Stomach (tissue), 9 donors: ENCODE data around the gene SPPL2C. TPM values are rescaled to one million over a fixed set of nuclear protein-coding genes. Genes with fewer than 3 reads are reported as not detected.

Source experiments
- DNase-seq, 2 donors: peaks; one replicate each; pipeline versions ENCODE4 v3.0.0 to v3.0.0-alpha.2; 2013 to 2019
- H3K27ac ChIP-seq, 5 donors: fragments of 200-600 bp in 4 of 5; sonication (generic) in 4 of 5; one replicate each; pipeline ENCODE4 v1.5.1; 2013 to 2019; ENCODE audit warnings: mild to moderate bottlenecking in 1 of 5, moderate library complexity in 1 of 5
- H3K27me3 ChIP-seq, 3 donors: fragments of 200-600 bp; sonication (generic); one replicate each; pipeline ENCODE4 v1.5.1; 2017 to 2019; ENCODE audit warnings: mixed run types in 1 of 3
- H3K36me3 ChIP-seq, 4 donors: fragments of 200-600 bp; sonication (generic); 1 replicate in 3 of 4; 2 replicates in 1 of 4; pipeline ENCODE4 v1.5.1; 2016 to 2019
- H3K4me1 ChIP-seq, 4 donors: fragments of 200-600 bp; sonication (generic); one replicate each; pipeline ENCODE4 v1.5.1; 2016 to 2019
- H3K4me3 ChIP-seq, 4 donors: fragments of 200-600 bp; sonication (generic) in 3 of 4; one replicate each; pipeline ENCODE4 v1.5.1; 2016 to 2019; ENCODE audit warnings: mild to moderate bottlenecking in 1 of 4
- H3K9me3 ChIP-seq, 4 donors: fragments of 200-600 bp; sonication (generic); one replicate each; pipeline ENCODE4 v1.5.1; 2016 to 2019
- CTCF ChIP-seq, 7 experiments: fragments of 450-650 bp in 4 of 7; fragments of 200-600 bp in 3 of 7; sonication (generic) in 3 of 7; IDR thresholded peaks; one replicate each; pipeline ENCODE4 v1.5.1; 2016 to 2019; ENCODE audit warnings: antibody characterized with exemption in 7 of 7, control low read depth in 2 of 7, mild to moderate bottlenecking in 1 of 7
- EP300 ChIP-seq: sonication (generic); formaldehyde crosslinking; IDR thresholded peaks from one replicate; pipeline ENCODE4 v1.6.1; 2017; ENCODE audit warnings: antibody characterized with exemption
- POLR2A ChIP-seq, 4 donors: fragments of 450-650 bp; IDR thresholded peaks; one replicate each; pipeline ENCODE4 v1.6.1; 2016; ENCODE audit warnings: antibody characterized with exemption in 4 of 4, control low read depth in 2 of 4, mild to moderate bottlenecking in 1 of 4, moderate library complexity in 1 of 4
- POLR2AphosphoS5 ChIP-seq, 3 donors: sonication (generic); formaldehyde crosslinking; IDR thresholded peaks; one replicate each; pipeline ENCODE4 v1.6.1; 2016; ENCODE audit warnings: antibody characterized with exemption in 3 of 3
- WGBS, 5 donors: extraction: QIAGEN DNeasy Blood & Tissue Kit in 3 of 5; methylation state at CpG; one replicate each; pipeline versions ENCODE4 v1.1.5 to v1.1.7; 2013 to 2018; 5-methylcytosine and 5-hydroxymethylcytosine counted together
- intact Hi-C: fragments of 100-400 bp; cut with DNase I; formaldehyde crosslinking; loops from one replicate; pipeline ENCODE4 v1.15.1; 2023; ENCODE audit warnings: low total_unique reads
- polyA plus RNA-seq, 3 donors: library from polyadenylated mRNA; stranded (reverse); fragments of 200-250 nt; gene quantifications; one replicate each; pipeline ENCODE4 v1.2.3, GENCODE V29; 2013
- total RNA-seq, 5 donors: library from RNA; depleted of rRNA; stranded (reverse); fragments of >200 nt; gene quantifications; one replicate each; pipeline versions ENCODE4 v1.1.0 to v1.2.3, GENCODE V29; 2014 to 2016
- donor health status: healthy with polysubstance abuse.
- donor health status: Bipolar disorder and iron deficiency.
- donor health status: healthy.

Gene SPPL2C
- total and polyA plus RNA-seq, 8 donors: not detected

- Histone ChIP-seq H3K36me3 (no peaks in the 10 kb centered on the region), H3K4me3 (no peak overlapping the region), H3K4me1 (no peaks in the 10 kb centered on the region), H3K27me3 (peaks cover 0 to 44% (median 9%) of the 10 kb centered on the region in 3 donors), H3K9me3 (no peaks in the 10 kb centered on the region), H3K27ac (no peak overlapping the region)
- DNase-seq: no peak
- no peak for TF ChIP-seq POLR2A (IDR thresholded peaks at IDR 0.05)
- TF ChIP-seq CTCF (IDR thresholded peaks at IDR 0.05): no peak
- no peak for TF ChIP-seq POLR2AphosphoS5 (IDR thresholded peaks at IDR 0.05)
- no peak for TF ChIP-seq EP300
- intact Hi-C loops: no loop called here
- WGBS, 5 donors: 64 to 75% (median 68%) methylated on average over 6 of the region's 6 CpGs
Measured at GRCh38 chr17:45867171-45867570, 22.5 kb downstream of the SPPL2C start.

- no peak overlapping the region for H3K27ac ChIP-seq
- intact Hi-C loops: no loop called here
- no peaks in the 10 kb centered on the region for H3K9me3 ChIP-seq
- H3K36me3 ChIP-seq: no peaks in the 10 kb centered on the region
- no peak for DNase-seq
- peaks cover 0 to 42% (median 9%) of the 10 kb centered on the region in 3 donors for H3K27me3 ChIP-seq
- H3K4me1 ChIP-seq: no peaks in the 10 kb centered on the region
- no peak overlapping the region for H3K4me3 ChIP-seq
- TF ChIP-seq EP300: no peak
- no peak for TF ChIP-seq POLR2AphosphoS5 (IDR thresholded peaks at IDR 0.05)
- no peak for TF ChIP-seq CTCF (IDR thresholded peaks at IDR 0.05)
- no peak for TF ChIP-seq POLR2A (IDR thresholded peaks at IDR 0.05)
- WGBS, 5 donors: 60 to 72% (median 66%) methylated on average over 8 of the region's 8 CpGs
Measured at GRCh38 chr17:45867702-45868101, 23.0 kb downstream of the SPPL2C start.

- Histone ChIP-seq H3K9me3 (no peaks in the 10 kb centered on the region), H3K27ac (no peak overlapping the region), H3K4me3 (no peak overlapping the region), H3K27me3 (peaks cover 0 to 39% (median 9%) of the 10 kb centered on the region in 3 donors), H3K36me3 (no peaks in the 10 kb centered on the region), H3K4me1 (no peaks in the 10 kb centered on the region)
- WGBS, 5 donors: 48 to 81% (median 69%) methylated on average over 5 of the region's 5 CpGs
- no peak for DNase-seq
- TF ChIP-seq EP300: no peak
- no peak for TF ChIP-seq POLR2A (IDR thresholded peaks at IDR 0.05)
- no peak for TF ChIP-seq POLR2AphosphoS5 (IDR thresholded peaks at IDR 0.05)
- no peak for TF ChIP-seq CTCF (IDR thresholded peaks at IDR 0.05)
- intact Hi-C loops: no loop called here
Measured at GRCh38 chr17:45868276-45868675, 23.6 kb downstream of the SPPL2C start.

GRCh38 chr17:45869676-45870341, 25.1 kb downstream of the SPPL2C start:
- H3K36me3 ChIP-seq: no peaks in the 10 kb centered on the region
- peak in 1 of 2 donors; percentile 26 for DNase-seq
- no peak for TF ChIP-seq CTCF (IDR thresholded peaks at IDR 0.05)
- TF ChIP-seq POLR2A (IDR thresholded peaks at IDR 0.05): no peak
- no peak for TF ChIP-seq EP300
- no peak overlapping the region for H3K27ac ChIP-seq
- peaks cover 0 to 31% (median 6%) of the 10 kb centered on the region in 3 donors for H3K27me3 ChIP-seq
- no peaks in the 10 kb centered on the region for H3K9me3 ChIP-seq
- H3K4me1 ChIP-seq: no peaks in the 10 kb centered on the region
- intact Hi-C loops: no loop called here
- H3K4me3 ChIP-seq: no peak overlapping the region
- 65 to 69% (median 66%) methylated on average over 14 of the region's 14 CpGs for WGBS, 5 donors
